ENCODE measurements around the gene CDYL. TPM values are rescaled to one million over a fixed set of nuclear protein-coding genes. Genes with fewer than 3 reads are reported as not detected.

The CDYL gene
- total and polyA plus RNA-seq, 2 of the 4 experiments (the other 2 are of a cell fraction): 14.2 to 92.1 TPM

DNA sequence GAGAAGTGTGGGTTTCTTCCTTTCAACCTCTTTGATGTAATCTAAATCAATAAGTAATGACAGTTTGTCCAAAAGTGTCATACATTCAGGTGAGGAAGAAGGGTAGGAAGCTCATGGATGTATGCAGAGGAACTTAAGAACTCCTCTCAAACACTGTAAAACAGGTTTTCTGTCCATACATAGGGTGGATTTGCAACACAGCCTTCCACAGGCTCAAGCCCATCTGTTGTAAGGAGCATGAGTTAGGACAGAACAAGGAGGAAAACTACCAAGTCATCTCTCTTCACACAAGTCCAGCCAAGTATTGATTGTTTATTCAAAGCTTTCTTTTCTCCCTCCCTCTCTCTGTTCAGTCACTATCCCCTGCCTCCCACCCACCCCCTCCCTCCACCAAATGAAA, 49.0 kb upstream of the CDYL start:
- H3K9ac ChIP-seq (ENCODE audit: low read depth, low read length): no peak overlapping the region
- intact Hi-C loops (cut with micrococcal nuclease): no loop called here
- no peak overlapping the region for H2AK5ac ChIP-seq (ENCODE audit: low read depth, low read length)
- no peak overlapping the region for H3K4me2 ChIP-seq (ENCODE audit: low read depth, low read length)
- dilution Hi-C loops (cut with HindIII; ENCODE audit: low sequenced_read_pairs, unreplicated experiment): no loop called here
- no peak overlapping the region for H2BK120ac ChIP-seq (ENCODE audit: low read depth, low read length)
- H3K27ac ChIP-seq (ENCODE audit: insufficient read depth, low read length): no peak overlapping the region
- no peak overlapping the region for H3K14ac ChIP-seq (replicated peaks; ENCODE audit: low read depth, low read length)
- H3K23ac ChIP-seq (ENCODE audit: low read depth, low read length): no peak overlapping the region
- H2BK15ac ChIP-seq (ENCODE audit: low read depth, low read length): no peak overlapping the region
- H4K5ac ChIP-seq (ENCODE audit: low read depth, low read length): no peak overlapping the region
- no peaks in the 10 kb centered on the region for H3K36me3 ChIP-seq (ENCODE audit: control insufficient read depth, insufficient read depth, low read length)
- ChIA-PET POLR2A (ENCODE audit: unreplicated experiment) (no interaction called here), CTCF (no interaction called here)
- peaks cover 3% of the 10 kb centered on the region; the same call in 1 of the 2 replicates for H3K27me3 ChIP-seq (ENCODE audit: control insufficient read depth, insufficient read depth, low read length)
- H3K9me3 ChIP-seq (ENCODE audit: control insufficient read depth, insufficient read depth, low read length): no peaks in the 10 kb centered on the region
- no peak overlapping the region for H3K4me3 ChIP-seq (ENCODE audit: insufficient read depth, low read depth, low read length)
- no peak overlapping the region for H3K4ac ChIP-seq (ENCODE audit: low read depth, low read length)
- no peak overlapping the region for H4K8ac ChIP-seq (ENCODE audit: low read depth in 2 of 2, low read length in 2 of 2)
- ATAC-seq (ENCODE audit: low read depth) (no peak), DNase-seq (no peak)
- H4K91ac ChIP-seq (ENCODE audit: insufficient read depth, low read depth, low read length): no peak overlapping the region
- H3K9me1 ChIP-seq (ENCODE audit: insufficient read depth, low read length): no peaks in the 10 kb centered on the region
- H3K79me1 ChIP-seq (ENCODE audit: low read depth in 1 of 2, low read length in 2 of 2): no peaks in the 10 kb centered on the region
- H4K20me1 ChIP-seq (ENCODE audit: insufficient read depth, low read length): no peaks in the 10 kb centered on the region
- in situ Hi-C loops (cut with MboI; ENCODE audit: low sequenced_read_pairs): no loop called here
- H3K4me1 ChIP-seq (ENCODE audit: control insufficient read depth, insufficient read depth, low read length): no peaks in the 10 kb centered on the region
- H2BK20ac ChIP-seq (ENCODE audit: low read depth, low read length): no peak overlapping the region
- H2AFZ ChIP-seq (replicated peaks; ENCODE audit: low read length, poor library complexity): no peak overlapping the region
- H2BK5ac ChIP-seq (ENCODE audit: low read depth, low read length, poor library complexity, severe bottlenecking): no peak overlapping the region
- no peak overlapping the region for H3K56ac ChIP-seq (ENCODE audit: extremely low read depth, insufficient read depth, low read length)
- no TSS peak for BruUV-seq (replicated peaks)
- H3K18ac ChIP-seq (ENCODE audit: low read depth, low read length): no peak overlapping the region
- H2AK9ac ChIP-seq (replicated peaks; ENCODE audit: low read depth, low read length, poor library complexity): no peak overlapping the region
- no peak for TF ChIP-seq MXI1 (IDR thresholded peaks at IDR 0.05; ENCODE audit: borderline replicate concordance, low read depth, low read length)
- TF ChIP-seq CEBPB (IDR thresholded peaks at IDR 0.05; ENCODE audit: low read depth, low read length): no peak
- no peak for TF ChIP-seq BHLHE40 (IDR thresholded peaks at IDR 0.05; ENCODE audit: low read depth, low read length)
- no peak for TF ChIP-seq RAD21 (IDR thresholded peaks at IDR 0.05; ENCODE audit: low read length)
- TF ChIP-seq MAZ (IDR thresholded peaks at IDR 0.05; ENCODE audit: borderline replicate concordance, low read depth, low read length): no peak

Measured in IMR-90 (cell line).